HL-60 (cell line): ENCODE data around the gene OSBPL6.

ENCODE experiments used
- DNase-seq, 2 experiments: peaks; one replicate each; pipeline ENCODE4 v3.0.0-alpha.2; 2010 to 2020; ENCODE audit warnings: low read depth in 1 of 2, low spot score in 1 of 2
- H3K27ac ChIP-seq: fragments of 250-450 bp; sonication (Bioruptor Pico); replicated peaks from 2 replicates; pipeline ENCODE4 v1.5.1; 2020; ENCODE audit warnings: mild to moderate bottlenecking, moderate library complexity
- H3K27me3 ChIP-seq: fragments of 250-450 bp; sonication (Bioruptor Pico); 2 replicates; pipeline ENCODE4 v1.5.1; 2021; ENCODE audit warnings: mild to moderate bottlenecking, moderate library complexity; ENCODE audit not compliant: insufficient read depth, poor library complexity, severe bottlenecking
- H3K4me3 ChIP-seq: replicated peaks from 2 replicates; pipeline ENCODE4 v1.5.1; 2011; ENCODE audit warnings: mild to moderate bottlenecking, control low read depth, low read length; ENCODE audit not compliant: insufficient read depth
- CTCF ChIP-seq: IDR thresholded peaks from one replicate; pipeline ENCODE4 v1.5.1; 2011; ENCODE audit warnings: low read length, control low read depth, inconsistent platforms; ENCODE audit not compliant: insufficient read depth
- GABPA ChIP-seq: IDR thresholded peaks from 2 replicates; pipeline ENCODE4 v1.6.1; 2012; ENCODE audit warnings: low read depth
- POLR2AphosphoS5 ChIP-seq: IDR thresholded peaks from 2 replicates; pipeline ENCODE4 v1.6.1; 2012; ENCODE audit warnings: low read depth
- REST ChIP-seq: IDR thresholded peaks from 2 replicates; pipeline ENCODE4 v1.6.1; 2012; ENCODE audit warnings: low read depth; ENCODE audit not compliant: insufficient replicate concordance
- SPI1 ChIP-seq: IDR thresholded peaks from 2 replicates; pipeline ENCODE4 v1.6.1; 2012; ENCODE audit warnings: low read depth, mild to moderate bottlenecking, borderline replicate concordance

Gene OSBPL6

GRCh38 chr2:178256382-178257042 is 62.2 kb downstream of the OSBPL6 start:
- no peak for TF ChIP-seq REST
- TF ChIP-seq GABPA, result no peak
- TF ChIP-seq POLR2AphosphoS5, result no peak
- no peak for TF ChIP-seq SPI1
- no peak for TF ChIP-seq CTCF

DNA sequence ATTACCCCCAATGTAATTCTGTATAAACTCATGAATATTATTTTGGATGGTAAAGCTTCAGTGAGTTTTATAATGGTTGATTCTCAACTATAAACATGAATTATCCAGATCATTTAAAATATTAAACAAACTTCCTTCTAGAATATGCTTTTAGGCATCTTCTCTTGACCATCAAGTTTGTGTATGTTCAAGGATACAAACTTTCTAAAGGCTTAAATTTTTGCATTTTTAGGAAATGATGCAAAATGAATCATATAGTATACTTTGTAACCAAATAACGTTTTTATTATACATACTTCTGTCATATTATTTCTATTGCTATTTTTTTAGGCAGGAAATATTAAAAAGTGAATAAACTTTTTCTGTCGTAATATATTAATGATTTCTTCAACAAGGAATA is 62.8 kb downstream of the OSBPL6 start:
- H3K27ac ChIP-seq, result no peak overlapping the region
- no peak for TF ChIP-seq CTCF
- TF ChIP-seq SPI1, result no peak
- no peak for TF ChIP-seq REST
- no peak for TF ChIP-seq GABPA
- TF ChIP-seq POLR2AphosphoS5, result no peak
- no peak for DNase-seq
- no peak overlapping the region for H3K4me3 ChIP-seq
- no peaks in the 10 kb centered on the region for H3K27me3 ChIP-seq

More at GRCh38 chr2:178256382-178257042, 62.2 kb downstream of the OSBPL6 start:
- H3K27ac ChIP-seq, result no peak overlapping the region
- DNase-seq, result no peak
- H3K27me3 ChIP-seq, result no peaks in the 10 kb centered on the region
- H3K4me3 ChIP-seq, result no peak overlapping the region

DNA sequence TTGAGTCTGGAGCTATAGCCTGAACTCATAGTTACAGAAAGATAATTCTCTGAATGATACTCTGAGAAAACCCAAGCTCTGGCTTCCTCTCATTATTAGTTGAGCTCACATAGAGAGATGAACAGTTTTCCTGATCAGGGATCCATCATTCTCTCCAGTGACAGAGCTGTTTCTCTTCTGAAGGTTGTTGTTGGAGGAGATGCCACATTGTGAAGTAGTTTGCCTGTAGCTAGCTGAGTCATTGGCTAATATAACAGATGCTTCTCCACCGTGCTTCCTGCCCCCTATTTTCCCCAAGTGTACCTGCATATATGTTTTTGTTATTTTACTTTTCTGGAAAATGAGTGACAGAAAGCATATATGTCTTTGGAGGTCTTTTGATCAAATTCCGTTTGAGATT is 64.6 kb downstream of the OSBPL6 start:
- Histone ChIP-seq H3K4me3 (no peak overlapping the region), H3K27ac (no peak overlapping the region), H3K27me3 (no peaks in the 10 kb centered on the region)
- DNase-seq, result no peak
- no peak for TF ChIP-seq REST
- TF ChIP-seq CTCF, result no peak
- no peak for TF ChIP-seq POLR2AphosphoS5
- TF ChIP-seq SPI1, result no peak
- TF ChIP-seq GABPA, result no peak
